GM20000 (cell line): ENCODE measurements around the gene PRSS21.

Source experiments
- DNase-seq: peaks from one replicate; pipeline ENCODE4 v3.0.0; 2012; ENCODE audit warnings: low spot score
- TF ChIP-seq, protein P1 (sequence below): IDR thresholded peaks from 2 replicates; pipeline ENCODE4 v1.5.1; 2012; ENCODE audit warnings: mild to moderate bottlenecking, control low read depth; ENCODE audit errors: extremely low read depth, missing control alignments

The PRSS21 gene

DNA sequence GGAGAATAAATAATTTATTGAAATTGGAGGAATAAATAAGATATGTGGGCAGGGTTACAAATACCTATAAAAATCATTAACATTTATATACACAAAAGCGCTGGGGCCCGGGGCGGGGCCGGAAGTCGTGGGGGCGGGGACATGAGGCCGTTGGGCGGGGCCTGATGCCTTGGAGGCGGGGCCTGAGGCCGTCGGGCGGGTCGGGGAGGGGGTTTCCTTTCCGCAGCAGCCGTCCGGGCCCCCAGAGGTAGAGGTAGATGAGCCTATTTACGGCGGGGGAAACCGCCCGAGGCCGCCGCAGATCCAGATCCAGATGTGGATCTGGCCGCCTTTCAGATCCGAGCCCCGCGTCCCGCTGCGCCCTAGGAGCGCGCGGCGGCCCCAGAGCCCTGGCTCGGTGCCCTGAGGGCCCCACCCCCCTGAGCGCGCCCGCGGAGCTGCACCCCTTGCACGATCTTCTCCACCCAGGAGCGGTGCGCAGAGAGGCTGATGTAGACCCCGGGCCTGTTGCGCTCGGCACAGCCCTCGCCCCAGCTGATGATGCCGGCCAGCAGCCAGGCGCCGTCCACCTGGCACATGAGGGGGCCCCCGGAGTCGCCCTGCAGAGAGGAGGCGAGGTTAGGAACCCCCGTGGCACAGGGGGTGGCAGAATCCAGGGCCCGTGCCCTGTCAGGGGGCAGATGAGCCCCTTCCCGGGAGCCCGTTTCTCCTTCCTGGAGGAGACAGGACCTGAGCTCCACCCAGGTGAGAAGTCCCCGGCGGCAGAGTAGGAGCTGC, 35.9 kb downstream of the PRSS21 start:
- TF ChIP-seq, protein P1, sequence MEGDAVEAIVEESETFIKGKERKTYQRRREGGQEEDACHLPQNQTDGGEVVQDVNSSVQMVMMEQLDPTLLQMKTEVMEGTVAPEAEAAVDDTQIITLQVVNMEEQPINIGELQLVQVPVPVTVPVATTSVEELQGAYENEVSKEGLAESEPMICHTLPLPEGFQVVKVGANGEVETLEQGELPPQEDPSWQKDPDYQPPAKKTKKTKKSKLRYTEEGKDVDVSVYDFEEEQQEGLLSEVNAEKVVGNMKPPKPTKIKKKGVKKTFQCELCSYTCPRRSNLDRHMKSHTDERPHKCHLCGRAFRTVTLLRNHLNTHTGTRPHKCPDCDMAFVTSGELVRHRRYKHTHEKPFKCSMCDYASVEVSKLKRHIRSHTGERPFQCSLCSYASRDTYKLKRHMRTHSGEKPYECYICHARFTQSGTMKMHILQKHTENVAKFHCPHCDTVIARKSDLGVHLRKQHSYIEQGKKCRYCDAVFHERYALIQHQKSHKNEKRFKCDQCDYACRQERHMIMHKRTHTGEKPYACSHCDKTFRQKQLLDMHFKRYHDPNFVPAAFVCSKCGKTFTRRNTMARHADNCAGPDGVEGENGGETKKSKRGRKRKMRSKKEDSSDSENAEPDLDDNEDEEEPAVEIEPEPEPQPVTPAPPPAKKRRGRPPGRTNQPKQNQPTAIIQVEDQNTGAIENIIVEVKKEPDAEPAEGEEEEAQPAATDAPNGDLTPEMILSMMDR, result no peak
- no peak for DNase-seq

DNA sequence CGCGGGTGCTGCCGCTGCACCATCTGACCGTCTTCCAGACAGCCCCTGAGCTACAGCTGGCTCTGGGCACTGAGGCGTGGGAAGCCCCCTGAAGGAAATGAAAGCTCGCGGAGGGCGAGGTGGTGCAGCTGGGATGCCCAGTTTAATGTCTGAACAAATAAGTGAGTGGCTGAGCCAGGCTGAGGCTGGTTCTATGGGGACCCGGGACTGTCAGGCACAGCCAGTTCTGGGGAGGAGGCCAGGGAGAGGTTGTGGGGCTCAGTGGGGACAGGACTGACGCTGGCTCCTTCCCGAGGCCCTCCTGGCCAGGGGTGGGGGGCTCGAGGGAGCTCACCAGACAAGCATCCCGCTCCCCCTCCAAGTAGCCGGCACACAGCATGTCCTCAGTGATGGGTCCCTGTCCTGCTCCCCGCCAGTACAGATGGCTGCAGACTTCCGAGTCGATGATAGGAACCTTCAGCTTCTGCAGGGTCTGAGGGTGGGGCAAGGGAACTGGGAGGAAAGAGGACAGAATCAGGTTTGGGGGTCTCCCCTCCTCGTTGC, 36.6 kb downstream of the PRSS21 start:
- DNase-seq, result peak; percentile 16
- TF ChIP-seq, protein P1, result no peak

DNA sequence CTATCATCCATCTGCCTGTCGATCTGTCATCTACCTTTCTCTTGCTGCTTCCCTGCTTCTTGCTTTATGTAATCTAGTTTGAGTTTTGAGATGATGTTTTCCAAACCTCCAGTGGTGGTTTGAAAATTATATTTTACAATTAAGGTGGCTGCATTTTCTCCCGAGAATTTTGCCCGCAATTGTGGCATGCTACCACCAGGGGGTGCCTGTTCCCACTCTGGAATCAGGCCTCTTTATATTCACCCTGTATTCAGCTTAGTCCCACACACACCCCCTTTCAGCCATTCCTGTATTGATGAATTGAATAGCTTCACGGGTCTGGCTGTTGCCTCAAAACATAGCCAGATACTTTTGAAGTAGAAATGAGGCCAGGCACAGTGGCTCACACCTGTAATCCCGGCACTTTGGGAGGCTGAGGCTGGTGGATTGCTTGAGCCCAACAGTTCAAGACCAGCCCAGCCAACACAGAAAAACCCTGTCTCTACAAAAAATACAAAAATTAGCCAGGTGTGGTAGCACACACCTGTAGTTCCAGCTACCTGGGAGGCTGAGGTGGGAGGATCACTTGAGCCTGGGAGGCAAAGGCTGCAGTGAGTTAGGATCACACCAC, 37.8 kb downstream of the PRSS21 start:
- TF ChIP-seq, protein P1, result no peak
- peak; percentile 35 for DNase-seq

DNA sequence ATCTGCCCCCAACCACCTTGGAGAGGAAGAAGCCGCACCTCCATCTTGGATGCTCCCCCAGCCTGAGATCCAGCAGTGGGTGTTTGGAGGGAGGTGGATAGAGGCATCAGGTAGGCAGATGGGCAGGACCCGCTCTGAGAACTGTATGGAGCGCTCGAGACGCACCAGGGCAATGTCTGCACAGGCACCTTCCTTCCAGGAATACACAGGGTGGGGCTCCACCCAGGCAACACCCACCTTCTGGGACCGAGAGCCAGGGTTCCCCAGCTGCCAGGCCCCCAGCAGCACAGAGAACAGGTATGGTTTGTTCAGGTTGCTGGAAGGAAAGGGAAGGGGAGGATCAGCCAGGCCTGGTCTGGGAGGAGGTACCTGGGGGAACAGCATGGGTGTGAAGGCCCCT, 38.5 kb downstream of the PRSS21 start:
- DNase-seq, result peak; percentile 31

DNA sequence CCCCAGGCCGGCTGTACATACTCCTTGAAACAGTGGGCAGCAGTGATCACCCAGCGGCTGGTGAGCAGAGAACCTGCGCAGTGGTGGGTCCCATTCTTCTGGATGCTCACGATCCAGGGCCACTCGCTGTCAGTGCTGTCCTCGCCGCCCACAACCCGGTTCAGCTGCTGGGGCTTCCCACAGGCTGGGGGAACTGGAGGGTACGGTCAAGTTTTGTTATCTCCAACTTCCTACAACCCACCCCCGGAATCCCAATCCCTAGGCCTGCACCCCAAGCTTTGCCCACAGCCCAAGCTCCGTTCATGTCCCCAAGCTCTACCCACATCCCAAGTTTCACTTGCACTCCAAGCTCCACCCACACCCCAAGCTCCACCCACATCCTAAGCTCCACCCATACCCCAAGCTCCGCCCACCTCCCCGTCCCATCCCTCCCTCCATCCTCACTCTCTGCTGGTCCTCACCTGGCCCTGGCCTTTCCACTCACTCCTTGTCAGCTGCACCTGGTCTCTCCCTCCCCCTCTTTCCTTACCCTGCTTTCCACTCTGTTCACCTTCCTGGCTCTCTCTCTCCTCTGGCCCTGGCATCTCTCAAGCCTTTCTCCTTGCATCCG, 39.1 kb downstream of the PRSS21 start:
- no peak for DNase-seq
- TF ChIP-seq, protein P1, result no peak

More for the DNA sequence above, 38.5 kb downstream of the PRSS21 start:
- TF ChIP-seq, protein P1, result no peak

DNA sequence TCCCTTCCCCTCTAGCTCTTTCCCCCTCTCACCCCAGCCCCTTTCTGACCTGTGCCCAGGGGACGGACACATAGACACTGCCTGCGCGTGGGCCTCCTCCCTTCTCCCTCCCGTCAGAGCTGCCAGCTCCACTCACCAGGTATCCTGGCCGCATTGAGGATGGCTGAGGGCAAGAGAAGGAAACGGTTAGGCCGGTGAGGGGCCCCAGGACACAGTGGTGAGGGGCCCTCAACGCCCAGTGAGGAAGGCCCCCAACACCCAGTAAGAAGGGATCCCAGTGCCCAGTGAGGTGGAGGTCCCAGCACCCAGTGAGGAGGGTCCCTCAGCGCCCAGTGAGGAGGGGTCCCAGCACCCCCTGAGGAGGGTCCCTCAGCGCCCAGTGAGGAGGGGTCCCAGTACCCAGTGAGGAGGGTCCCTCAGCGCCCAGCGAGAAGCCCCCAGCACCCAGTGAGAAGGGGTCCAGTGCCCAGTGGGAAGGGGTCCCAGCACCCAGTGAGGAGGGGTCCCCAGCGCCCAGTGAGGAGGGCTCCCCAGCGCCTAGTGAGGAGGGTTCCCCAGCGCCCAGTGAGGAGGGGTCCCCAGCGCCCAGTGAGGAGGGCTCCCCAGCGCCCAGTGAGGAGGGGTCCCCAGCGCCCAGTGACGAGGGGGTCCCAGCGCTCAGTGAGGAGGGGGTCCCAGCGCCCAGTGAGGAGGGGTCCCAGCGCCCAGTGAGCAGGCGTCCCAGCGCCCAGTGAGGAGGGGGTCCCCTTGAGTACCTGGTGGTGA, 39.8 kb downstream of the PRSS21 start:
- no peak for DNase-seq
- TF ChIP-seq, protein P1, result no peak
